Muscle of leg (tissue), 11 donors: ENCODE measurements around the gene PLEKHF1. TPM values are rescaled to one million over a fixed set of nuclear protein-coding genes. Genes with fewer than 3 reads are reported as not detected.
"Not testable (repeated sequence)": the region's sequence is repeated elsewhere in the genome, so short reads cannot be mapped to it uniquely, and the experiment has no call there.

Experiments
- DNase-seq: peaks from one replicate; pipeline ENCODE4 v3.0.0; 2013
- H3K27ac ChIP-seq: one replicate; pipeline ENCODE4 v1.5.1; 2013; ENCODE audit warnings: mild to moderate bottlenecking, low read length, control low read depth
- H3K27me3 ChIP-seq: one replicate; pipeline ENCODE4 v1.6.1; 2013; ENCODE audit warnings: low read length; ENCODE audit not compliant: control insufficient read depth, insufficient read depth
- H3K36me3 ChIP-seq: one replicate; pipeline ENCODE4 v1.6.1; 2013; ENCODE audit warnings: low read length; ENCODE audit not compliant: control insufficient read depth, insufficient read depth
- H3K4me1 ChIP-seq: one replicate; pipeline ENCODE4 v1.6.1; 2013; ENCODE audit warnings: low read length; ENCODE audit not compliant: control insufficient read depth, insufficient read depth
- H3K4me3 ChIP-seq: one replicate; pipeline ENCODE4 v1.5.1; 2013; ENCODE audit warnings: low read length, control low read depth
- H3K9me3 ChIP-seq: replicated peaks from 2 replicates; pipeline ENCODE4 v1.6.1; 2013; ENCODE audit warnings: low read depth, low read length; ENCODE audit not compliant: control insufficient read depth
- WGBS: methylation state at CpG from one replicate; pipeline ENCODE4 v1.1.5; 2013; ENCODE audit warnings: missing lambda C conversion rate; ENCODE audit not compliant: insufficient coverage; 5-methylcytosine and 5-hydroxymethylcytosine counted together
- polyA plus RNA-seq, 8 donors: library from polyadenylated mRNA; unstranded; fragments of 120-200 nt; gene quantifications; one replicate each; pipeline versions ENCODE4 v1.2.1 to v1.2.3, GENCODE V29; 2013; ENCODE audit warnings: inconsistent platforms in 1 of 8, low replicate concordance in 1 of 8; ENCODE audit not compliant: insufficient read length in 8 of 8, insufficient read depth in 1 of 8
- total RNA-seq: library from RNA; stranded (reverse); fragments of 120-200 nt; gene quantifications from one replicate; pipeline ENCODE4 v1.2.4, GENCODE V29; 2013

Gene PLEKHF1
- total and polyA plus RNA-seq, 9 donors = 3.2 to 7.0 (median 4.5) TPM

DNA sequence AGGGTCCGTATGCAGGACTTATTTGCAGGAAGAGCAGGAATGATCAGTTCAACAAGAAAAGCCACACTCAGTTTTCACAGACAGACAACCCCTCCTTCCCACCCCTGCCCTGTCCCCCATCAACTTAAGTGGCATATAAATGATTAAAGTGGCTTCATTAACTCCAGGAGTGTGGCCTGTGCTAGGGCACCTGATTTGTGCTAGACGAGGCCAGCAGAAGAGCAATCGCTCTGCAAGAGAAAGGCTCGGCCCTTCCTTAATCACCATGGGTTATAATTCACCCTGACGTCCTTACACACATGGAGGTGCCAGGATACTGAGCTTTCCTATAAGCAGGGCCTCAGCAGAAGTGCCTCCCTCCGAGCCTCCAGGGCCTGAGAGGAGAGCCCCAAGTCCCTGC, 35.2 kb downstream of the PLEKHF1 start:
- no peak overlapping the region for H3K27ac ChIP-seq
- DNase-seq = no peak
- 27% methylated on average over 4 of the region's 6 CpGs for WGBS

GRCh38 chr19:29702161-29702962, 37.1 kb downstream of the PLEKHF1 start:
- DNase-seq = no peak
- no peaks in the 10 kb centered on the region for H3K27me3 ChIP-seq
- peaks cover 38% of the 10 kb centered on the region for H3K36me3 ChIP-seq
- no peaks in the 10 kb centered on the region for H3K9me3 ChIP-seq
- 81% methylated on average over 26 of the region's 30 CpGs for WGBS
- H3K4me3 ChIP-seq = no peak overlapping the region
- no peaks in the 10 kb centered on the region for H3K4me1 ChIP-seq
- H3K27ac ChIP-seq = no peak overlapping the region

More for the DNA sequence above, 35.2 kb downstream of the PLEKHF1 start:
- H3K27me3 ChIP-seq = no peaks in the 10 kb centered on the region
- H3K36me3 ChIP-seq = peaks cover 23% of the 10 kb centered on the region
- peaks cover under 1% of the 10 kb centered on the region for H3K4me1 ChIP-seq
- H3K4me3 ChIP-seq = no peak overlapping the region
- H3K9me3 ChIP-seq = no peaks in the 10 kb centered on the region

GRCh38 chr19:29702963-29703320, 37.7 kb downstream of the PLEKHF1 start:
- WGBS = 92% methylated on average over 8 of the region's 9 CpGs
- no peaks in the 10 kb centered on the region for H3K9me3 ChIP-seq
- H3K27ac ChIP-seq = no peak overlapping the region
- H3K27me3 ChIP-seq = no peaks in the 10 kb centered on the region
- peaks cover 42% of the 10 kb centered on the region for H3K36me3 ChIP-seq
- no peaks in the 10 kb centered on the region for H3K4me1 ChIP-seq
- no peak for DNase-seq
- H3K4me3 ChIP-seq = no peak overlapping the region

DNA sequence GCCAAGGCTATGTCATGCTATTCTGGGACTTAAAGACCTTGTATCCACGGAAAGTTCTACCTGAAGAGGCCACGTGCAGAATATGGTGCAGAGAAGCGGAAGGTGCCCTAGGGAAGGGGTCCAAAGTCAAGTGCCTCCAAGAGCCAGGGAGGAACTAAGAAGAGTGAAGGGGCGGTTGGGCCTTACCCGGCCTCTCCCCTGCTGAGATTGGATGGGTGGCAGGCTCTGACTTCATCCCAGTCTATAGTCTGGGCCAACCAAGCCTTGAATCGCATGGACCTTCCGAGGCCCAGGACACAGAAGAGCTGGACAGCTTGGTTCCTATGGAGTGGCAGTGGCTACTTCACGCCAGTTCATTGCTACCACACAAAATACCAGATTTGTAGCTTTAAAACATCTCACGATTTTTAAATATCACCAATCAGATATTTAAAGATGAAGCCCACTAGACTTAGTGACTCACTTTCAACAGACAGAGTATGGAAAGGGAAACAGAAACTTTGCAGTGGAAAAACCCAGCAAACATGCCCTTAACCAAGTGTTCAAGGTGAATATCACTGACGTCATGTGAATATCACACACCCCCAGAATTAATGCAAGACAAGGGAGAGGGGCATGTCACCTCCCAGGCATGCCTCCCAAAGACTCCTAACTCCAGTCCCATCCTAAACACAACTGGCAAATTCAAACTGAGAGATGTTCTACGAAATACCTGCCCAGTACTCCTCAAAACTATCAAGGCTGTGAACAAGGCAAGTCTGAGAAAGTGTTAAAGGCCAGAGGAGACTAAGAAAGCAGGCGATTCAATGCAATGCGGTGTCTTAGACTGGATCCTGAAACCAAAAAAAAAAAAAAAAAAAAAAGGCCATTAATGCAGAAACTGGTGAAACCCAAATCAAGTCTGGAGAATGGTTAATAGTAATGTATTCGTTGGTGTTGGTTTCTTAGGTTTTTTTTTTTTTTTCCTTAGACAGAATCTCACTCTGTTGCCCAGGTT, 39.6 kb downstream of the PLEKHF1 start:
- 87% methylated on average over 10 of the region's 14 CpGs for WGBS
- Histone ChIP-seq H3K27ac (no peak overlapping the region), H3K36me3 (peaks cover 51% of the 10 kb centered on the region), H3K9me3 (no peaks in the 10 kb centered on the region), H3K27me3 (no peaks in the 10 kb centered on the region), H3K4me3 (no peak overlapping the region), H3K4me1 (no peaks in the 10 kb centered on the region)
- no peak for DNase-seq

DNA sequence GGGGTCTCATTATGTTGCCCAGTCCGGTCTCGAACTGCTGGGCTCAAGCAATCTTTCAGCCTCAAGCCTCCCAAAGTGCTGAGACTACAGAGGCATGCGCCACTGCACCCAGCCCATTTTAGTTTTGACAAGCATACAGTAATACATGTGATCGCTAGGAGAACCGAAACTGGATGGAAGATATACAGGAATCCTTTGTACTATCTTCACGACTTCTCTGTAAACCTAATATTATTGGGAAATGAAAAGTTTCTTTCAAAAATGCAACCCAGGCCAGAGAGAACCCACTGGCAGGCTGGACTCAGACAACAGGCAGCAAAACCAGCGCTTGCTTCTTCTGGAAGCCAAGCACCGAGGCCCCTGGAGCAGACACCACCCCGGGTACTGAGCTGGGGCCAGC, 40.4 kb downstream of the PLEKHF1 start:
- H3K36me3 ChIP-seq = peaks cover 54% of the 10 kb centered on the region
- no peaks in the 10 kb centered on the region for H3K9me3 ChIP-seq
- H3K4me1 ChIP-seq = no peaks in the 10 kb centered on the region
- no peak overlapping the region for H3K4me3 ChIP-seq
- no peak overlapping the region for H3K27ac ChIP-seq
- no peaks in the 10 kb centered on the region for H3K27me3 ChIP-seq
- no peak for DNase-seq
- 81% methylated on average over 5 of the region's 9 CpGs for WGBS

GRCh38 chr19:29706635-29707034, 41.4 kb downstream of the PLEKHF1 start:
- H3K27me3 ChIP-seq = no peaks in the 10 kb centered on the region
- H3K4me1 ChIP-seq = no peaks in the 10 kb centered on the region
- peaks cover 54% of the 10 kb centered on the region for H3K36me3 ChIP-seq
- H3K9me3 ChIP-seq = no peaks in the 10 kb centered on the region
- H3K27ac ChIP-seq = no peak overlapping the region
- no peak overlapping the region for H3K4me3 ChIP-seq
- no peak for DNase-seq
- 86% methylated on average over 2 of the region's 6 CpGs for WGBS

DNA sequence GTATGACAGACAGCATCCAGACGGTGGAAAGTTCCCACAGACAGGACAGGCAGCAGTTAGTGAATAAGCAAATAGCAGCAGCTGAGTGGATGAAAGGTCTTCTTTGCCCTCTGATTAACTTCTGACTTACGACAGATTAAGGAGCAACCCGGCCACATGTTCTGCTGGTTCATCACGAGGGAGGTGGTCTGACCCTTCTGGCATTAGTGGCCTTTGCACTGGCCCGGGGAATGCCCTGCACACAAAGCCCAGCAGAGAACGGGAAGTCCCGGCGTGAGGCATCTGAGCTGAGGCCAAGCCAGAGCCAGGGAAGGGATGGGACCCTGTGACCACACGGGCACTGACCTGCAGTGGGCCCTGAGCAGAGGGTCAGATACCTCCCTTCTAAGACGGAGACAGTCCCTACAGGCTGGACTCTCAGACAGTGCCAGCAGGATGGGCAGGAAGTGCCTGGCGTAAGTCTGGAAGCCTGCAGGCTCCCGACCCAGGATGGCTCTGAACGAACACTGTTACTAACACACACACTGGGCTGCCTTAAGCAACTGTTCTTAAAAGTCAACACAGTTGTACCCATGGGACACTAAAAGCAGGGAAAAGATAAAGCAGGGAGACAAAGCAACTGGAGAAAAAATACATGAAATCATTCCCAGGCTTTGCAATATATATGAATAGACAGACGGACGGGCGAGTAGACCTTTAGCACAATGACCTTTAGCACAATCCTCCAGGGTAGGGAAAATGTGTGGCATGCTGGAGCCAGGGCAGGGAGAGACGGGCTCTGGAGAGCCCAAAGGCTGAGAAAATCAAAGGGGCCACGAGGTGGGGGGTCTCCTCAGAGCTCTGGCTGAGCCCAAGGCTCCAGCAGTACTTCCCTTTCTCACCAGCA, 43.5 kb downstream of the PLEKHF1 start:
- Histone ChIP-seq H3K9me3 (no peaks in the 10 kb centered on the region), H3K4me1 (peaks cover 2% of the 10 kb centered on the region), H3K27ac (no peak overlapping the region), H3K36me3 (peaks cover 49% of the 10 kb centered on the region), H3K4me3 (no peak overlapping the region), H3K27me3 (no peaks in the 10 kb centered on the region)
- no peak for DNase-seq
- 80% methylated on average over 9 of the region's 18 CpGs for WGBS

GRCh38 chr19:29709440-29709798, 44.2 kb downstream of the PLEKHF1 start:
- H3K27me3 ChIP-seq, H3K27ac ChIP-seq, DNase-seq, H3K9me3 ChIP-seq, H3K4me1 ChIP-seq, H3K4me3 ChIP-seq: not testable (repeated sequence)
- H3K36me3 ChIP-seq = peaks cover 48% of the 10 kb centered on the region
- no CpG with 5 or more reads among the region's 2 CpGs for WGBS

GRCh38 chr19:29711584-29712132, 46.4 kb downstream of the PLEKHF1 start:
- Histone ChIP-seq H3K4me3 (no peak overlapping the region), H3K27me3 (no peaks in the 10 kb centered on the region), H3K9me3 (no peaks in the 10 kb centered on the region), H3K4me1 (peaks cover 19% of the 10 kb centered on the region), H3K36me3 (peaks cover 30% of the 10 kb centered on the region), H3K27ac (no peak overlapping the region)
- no peak for DNase-seq
- WGBS = 59% methylated on average over 3 of the region's 6 CpGs
